HEK293 (cell line): ENCODE measurements around the gene SCN4A.
"Not testable (repeated sequence)": the region's sequence is repeated elsewhere in the genome, so short reads cannot be mapped to it uniquely, and the experiment has no call there.

ENCODE experiments used
- CTCF ChIP-seq: fragments of 450-650 bp; formaldehyde crosslinking; IDR thresholded peaks from 2 replicates; pipeline ENCODE4 v1.5.1; 2016; ENCODE audit warnings: missing biosample characterization, missing genetic modification characterization
- GLI2 ChIP-seq: fragments of 450-650 bp; formaldehyde crosslinking; IDR thresholded peaks from 2 replicates; pipeline ENCODE4; 2017; ENCODE audit warnings: missing biosample characterization, missing genetic modification characterization, low read depth, borderline replicate concordance
- MEIS1 ChIP-seq: sonication (generic); formaldehyde crosslinking; IDR thresholded peaks from 2 replicates; pipeline ENCODE4 v1.8.1; 2022; ENCODE audit warnings: missing genetic modification reagents, mild to moderate bottlenecking, borderline replicate concordance
- PATZ1 ChIP-seq: fragments of 450-650 bp; formaldehyde crosslinking; IDR thresholded peaks from 2 replicates; pipeline ENCODE4 v1.5.1; 2016; ENCODE audit warnings: missing biosample characterization, missing genetic modification characterization
- ZNF558 ChIP-seq: fragments of 450-650 bp; formaldehyde crosslinking; IDR thresholded peaks from 2 replicates; pipeline ENCODE4 v1.5.1; 2016; ENCODE audit warnings: missing biosample characterization, missing genetic modification characterization
- ZNF580 ChIP-seq: fragments of 450-650 bp; formaldehyde crosslinking; IDR thresholded peaks from 2 replicates; pipeline ENCODE4 v1.5.1; 2016; ENCODE audit warnings: missing biosample characterization, missing genetic modification characterization

GRCh38 chr17:63982641-63983040, 9.9 kb upstream of the SCN4A start:
- not testable (repeated sequence) for TF ChIP-seq CTCF (tag by site-specific recombination); MEIS1 (CRISPR knock-in tag); ZNF558 (tag by site-specific recombination); GLI2 (tag by site-specific recombination); PATZ1; ZNF580 (tag by site-specific recombination)
